ENCODE results near the gene APBB1IP.
"Not testable (repeated sequence)": the region's sequence is repeated elsewhere in the genome, so short reads cannot be mapped to it uniquely, and the experiment has no call there.

APBB1IP gene

GRCh38 chr10:26566525-26567350 is 128.6 kb downstream of the APBB1IP start:
- no peak overlapping the region for H3K4me3 Mint-ChIP-seq
- H3K4me1 Mint-ChIP-seq (ENCODE audit: low read depth) = no peaks in the 10 kb centered on the region
- no peaks in the 10 kb centered on the region for H3K9me3 Mint-ChIP-seq (ENCODE audit: low read depth)
- peaks cover 38% of the 10 kb centered on the region for H3K36me3 Mint-ChIP-seq
- no peak overlapping the region for H3K27ac Mint-ChIP-seq
- H3K27me3 Mint-ChIP-seq = no peaks in the 10 kb centered on the region

GRCh38 chr10:26567351-26567721 is 129.2 kb downstream of the APBB1IP start:
- Mint-ChIP-seq H3K36me3 (peaks cover 39% of the 10 kb centered on the region), H3K4me1 (ENCODE audit: low read depth) (peaks cover under 1% of the 10 kb centered on the region), H3K9me3 (ENCODE audit: low read depth) (no peaks in the 10 kb centered on the region), H3K4me3 (no peak overlapping the region), H3K27me3 (no peaks in the 10 kb centered on the region), H3K27ac (no peak overlapping the region)

GRCh38 chr10:26571655-26572054 is 133.5 kb downstream of the APBB1IP start:
- Mint-ChIP-seq H3K4me3 (no peak overlapping the region), H3K27me3 (no peaks in the 10 kb centered on the region), H3K9me3 (ENCODE audit: low read depth) (peaks cover 4% of the 10 kb centered on the region), H3K27ac (no peak overlapping the region), H3K4me1 (ENCODE audit: low read depth) (peaks cover 3% of the 10 kb centered on the region), H3K36me3 (peaks cover 48% of the 10 kb centered on the region)

- Mint-ChIP-seq H3K9me3 (ENCODE audit: low read depth) (peaks cover 4% of the 10 kb centered on the region), H3K4me3 (no peak overlapping the region), H3K27ac (no peak overlapping the region), H3K36me3 (peaks cover 43% of the 10 kb centered on the region), H3K27me3 (no peaks in the 10 kb centered on the region), H3K4me1 (ENCODE audit: low read depth) (peaks cover 3% of the 10 kb centered on the region)
Observed at GRCh38 chr10:26573674-26574073, 135.5 kb downstream of the APBB1IP start.

GRCh38 chr10:26574783-26575182 is 136.6 kb downstream of the APBB1IP start:
- H3K36me3 Mint-ChIP-seq = peaks cover 39% of the 10 kb centered on the region
- H3K4me3 Mint-ChIP-seq = no peak overlapping the region
- H3K27me3 Mint-ChIP-seq = no peaks in the 10 kb centered on the region
- peaks cover 4% of the 10 kb centered on the region for H3K9me3 Mint-ChIP-seq (ENCODE audit: low read depth)
- H3K27ac Mint-ChIP-seq = no peak overlapping the region
- H3K4me1 Mint-ChIP-seq (ENCODE audit: low read depth) = peaks cover 3% of the 10 kb centered on the region

- not testable (repeated sequence) for H3K4me1 Mint-ChIP-seq (ENCODE audit: low read depth); H3K27me3 Mint-ChIP-seq; H3K9me3 Mint-ChIP-seq (ENCODE audit: low read depth); H3K27ac Mint-ChIP-seq; H3K4me3 Mint-ChIP-seq
- peaks cover 16% of the 10 kb centered on the region for H3K36me3 Mint-ChIP-seq
Observed at GRCh38 chr10:26578371-26578770, 140.2 kb downstream of the APBB1IP start.

- H3K27ac Mint-ChIP-seq = no peak overlapping the region
- peaks cover 12% of the 10 kb centered on the region for H3K36me3 Mint-ChIP-seq
- peaks cover 4% of the 10 kb centered on the region for H3K9me3 Mint-ChIP-seq (ENCODE audit: low read depth)
- H3K4me1 Mint-ChIP-seq (ENCODE audit: low read depth) = no peaks in the 10 kb centered on the region
- no peak overlapping the region for H3K4me3 Mint-ChIP-seq
- H3K27me3 Mint-ChIP-seq = no peaks in the 10 kb centered on the region
Observed at GRCh38 chr10:26579256-26580063, 141.3 kb downstream of the APBB1IP start.

- H3K36me3 Mint-ChIP-seq = peaks cover 11% of the 10 kb centered on the region
- H3K27me3 Mint-ChIP-seq = no peaks in the 10 kb centered on the region
- no peaks in the 10 kb centered on the region for H3K4me1 Mint-ChIP-seq (ENCODE audit: low read depth)
- no peaks in the 10 kb centered on the region for H3K9me3 Mint-ChIP-seq (ENCODE audit: low read depth)
- H3K4me3 Mint-ChIP-seq = no peak overlapping the region
- no peak overlapping the region for H3K27ac Mint-ChIP-seq
Observed at GRCh38 chr10:26586211-26586610, 148.1 kb downstream of the APBB1IP start.

- Mint-ChIP-seq H3K4me3 (no peak overlapping the region), H3K36me3 (peaks cover 16% of the 10 kb centered on the region), H3K9me3 (ENCODE audit: low read depth) (no peaks in the 10 kb centered on the region), H3K27me3 (no peaks in the 10 kb centered on the region), H3K4me1 (ENCODE audit: low read depth) (no peaks in the 10 kb centered on the region), H3K27ac (no peak overlapping the region)
Observed at GRCh38 chr10:26588611-26589010, 150.5 kb downstream of the APBB1IP start.

GRCh38 chr10:26589813-26590212 is 151.7 kb downstream of the APBB1IP start:
- H3K36me3 Mint-ChIP-seq = peaks cover 16% of the 10 kb centered on the region
- H3K4me1 Mint-ChIP-seq (ENCODE audit: low read depth); H3K27me3 Mint-ChIP-seq; H3K27ac Mint-ChIP-seq; H3K9me3 Mint-ChIP-seq (ENCODE audit: low read depth); H3K4me3 Mint-ChIP-seq: not testable (repeated sequence)

GRCh38 chr10:26593896-26594295 is 155.8 kb downstream of the APBB1IP start:
- no peaks in the 10 kb centered on the region for H3K27me3 Mint-ChIP-seq
- H3K36me3 Mint-ChIP-seq = peaks cover 11% of the 10 kb centered on the region
- H3K4me3 Mint-ChIP-seq = no peak overlapping the region
- no peak overlapping the region for H3K27ac Mint-ChIP-seq
- peaks cover 10% of the 10 kb centered on the region for H3K4me1 Mint-ChIP-seq (ENCODE audit: low read depth)
- H3K9me3 Mint-ChIP-seq (ENCODE audit: low read depth) = no peaks in the 10 kb centered on the region

- not testable (repeated sequence) for H3K4me1 Mint-ChIP-seq (ENCODE audit: low read depth); H3K4me3 Mint-ChIP-seq; H3K36me3 Mint-ChIP-seq; H3K27me3 Mint-ChIP-seq; H3K9me3 Mint-ChIP-seq (ENCODE audit: low read depth); H3K27ac Mint-ChIP-seq
Observed at GRCh38 chr10:26603283-26603682, 165.1 kb downstream of the APBB1IP start.

GRCh38 chr10:26604320-26605093 is 166.4 kb downstream of the APBB1IP start:
- H3K9me3 Mint-ChIP-seq (ENCODE audit: low read depth); H3K4me3 Mint-ChIP-seq; H3K27me3 Mint-ChIP-seq; H3K27ac Mint-ChIP-seq; H3K4me1 Mint-ChIP-seq (ENCODE audit: low read depth); H3K36me3 Mint-ChIP-seq: not testable (repeated sequence)

GRCh38 chr10:26606389-26606877 is 168.3 kb downstream of the APBB1IP start:
- not testable (repeated sequence) for H3K36me3 Mint-ChIP-seq; H3K4me1 Mint-ChIP-seq (ENCODE audit: low read depth); H3K27me3 Mint-ChIP-seq; H3K27ac Mint-ChIP-seq; H3K4me3 Mint-ChIP-seq; H3K9me3 Mint-ChIP-seq (ENCODE audit: low read depth)
